ENCODE results near the gene IFNG.

GRCh38 chr12:68111995-68112394 lies 47.5 kb downstream of the IFNG start:
- TF ChIP-seq CTCF (optimal IDR thresholded peaks at IDR 0.05 in 1 of 3, IDR thresholded peaks at IDR 0.05 in 1 of 3, conservative IDR thresholded peaks at IDR 0.05 in 1 of 3; ENCODE audit: extremely low read depth in 1 of 3, insufficient read depth in 2 of 3, low read length in 3 of 3): no peak
- no peak for TF ChIP-seq EZH2 (IDR thresholded peaks at IDR 0.05; ENCODE audit: low read length)

Data from keratinocyte (primary cell).